ENCODE results near the gene RPUSD3.

DNA sequence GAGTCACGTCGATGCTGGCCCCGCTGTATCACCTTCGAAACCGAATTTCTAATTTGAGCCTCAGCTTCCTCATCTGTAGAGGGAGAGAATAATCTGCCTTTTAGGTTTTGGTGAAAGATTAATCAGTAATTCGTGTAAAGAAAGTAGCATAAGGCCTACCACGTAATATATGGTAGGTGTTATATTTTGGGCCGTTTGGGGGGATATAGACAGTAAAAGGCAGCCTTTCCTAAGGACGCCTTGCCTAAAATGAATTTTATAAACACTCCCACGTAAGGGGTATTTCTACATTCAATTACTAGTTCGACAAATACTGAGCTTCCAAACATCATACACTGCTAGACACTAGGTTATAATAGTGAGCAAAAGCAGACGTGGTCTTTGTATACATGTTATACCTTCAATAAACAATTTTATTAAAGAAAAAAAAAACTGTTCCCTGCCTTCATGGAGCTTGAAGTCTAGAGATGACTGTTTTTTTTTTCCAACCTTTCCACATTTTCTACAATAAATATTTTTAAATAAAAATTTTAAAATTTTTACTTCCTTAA, 47.3 kb upstream of the RPUSD3 start:
- TF ChIP-seq, protein P1, sequence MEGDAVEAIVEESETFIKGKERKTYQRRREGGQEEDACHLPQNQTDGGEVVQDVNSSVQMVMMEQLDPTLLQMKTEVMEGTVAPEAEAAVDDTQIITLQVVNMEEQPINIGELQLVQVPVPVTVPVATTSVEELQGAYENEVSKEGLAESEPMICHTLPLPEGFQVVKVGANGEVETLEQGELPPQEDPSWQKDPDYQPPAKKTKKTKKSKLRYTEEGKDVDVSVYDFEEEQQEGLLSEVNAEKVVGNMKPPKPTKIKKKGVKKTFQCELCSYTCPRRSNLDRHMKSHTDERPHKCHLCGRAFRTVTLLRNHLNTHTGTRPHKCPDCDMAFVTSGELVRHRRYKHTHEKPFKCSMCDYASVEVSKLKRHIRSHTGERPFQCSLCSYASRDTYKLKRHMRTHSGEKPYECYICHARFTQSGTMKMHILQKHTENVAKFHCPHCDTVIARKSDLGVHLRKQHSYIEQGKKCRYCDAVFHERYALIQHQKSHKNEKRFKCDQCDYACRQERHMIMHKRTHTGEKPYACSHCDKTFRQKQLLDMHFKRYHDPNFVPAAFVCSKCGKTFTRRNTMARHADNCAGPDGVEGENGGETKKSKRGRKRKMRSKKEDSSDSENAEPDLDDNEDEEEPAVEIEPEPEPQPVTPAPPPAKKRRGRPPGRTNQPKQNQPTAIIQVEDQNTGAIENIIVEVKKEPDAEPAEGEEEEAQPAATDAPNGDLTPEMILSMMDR (conservative IDR thresholded peaks at IDR 0.05 in 1 of 2, IDR thresholded peaks at IDR 0.05 in 1 of 2; ENCODE audit: extremely low read depth in 1 of 2, insufficient read depth in 1 of 2, low read depth in 1 of 2, low read length in 2 of 2): no peak
- no peak for TF ChIP-seq EZH2 (IDR thresholded peaks at IDR 0.05; ENCODE audit: borderline replicate concordance, low read length)
